Measurements from ENCODE around the gene NRG3.

NRG3 gene

DNA sequence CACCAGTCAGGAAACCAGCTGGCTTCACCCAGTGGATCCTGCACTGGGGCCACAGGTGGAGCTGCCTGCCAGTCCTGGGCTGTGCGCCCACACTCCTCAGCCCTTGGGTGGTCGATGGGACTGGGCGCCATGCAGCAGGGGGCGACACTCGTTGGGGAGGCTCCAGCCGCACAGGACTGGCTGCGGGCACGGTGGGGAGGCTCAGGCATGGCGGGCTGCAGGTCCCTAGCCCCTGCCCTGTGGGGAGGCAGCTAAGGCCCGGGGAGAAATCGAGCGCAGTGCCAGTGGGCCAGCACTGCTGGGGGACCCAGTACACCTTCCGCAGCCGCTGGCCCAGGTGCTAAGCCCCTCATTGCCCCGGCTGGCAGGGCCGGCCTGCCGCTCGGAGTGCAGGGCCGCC lies 12.4 kb upstream of the NRG3 start:
- H2AK5ac ChIP-seq (ENCODE audit: low read length) = no peak overlapping the region

DNA sequence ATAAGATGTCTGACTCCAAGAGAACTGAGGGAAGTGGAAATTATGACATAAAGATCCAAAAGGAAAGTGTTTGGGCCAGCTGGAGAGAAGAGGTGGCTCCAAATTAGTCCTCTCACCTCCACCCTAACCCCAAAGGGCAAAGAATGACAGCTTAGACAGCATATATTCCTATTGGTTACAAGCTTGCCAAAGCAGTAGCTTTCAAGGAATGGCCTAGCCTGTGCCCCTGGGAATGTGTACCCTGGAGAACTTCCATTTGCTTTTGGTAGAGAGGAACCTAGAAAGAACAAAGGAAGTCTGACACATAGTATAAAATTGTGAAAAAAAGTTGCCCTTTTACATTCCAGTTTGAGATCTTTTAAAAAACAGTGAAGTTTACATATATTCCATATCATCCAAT lies 11.2 kb upstream of the NRG3 start:
- H2BK12ac ChIP-seq (ENCODE audit: low read length) = no peak overlapping the region
- no peak overlapping the region for H3K4me2 ChIP-seq (ENCODE audit: low read length)
- no peak overlapping the region for H2AK5ac ChIP-seq (ENCODE audit: low read length)
- H3K79me1 ChIP-seq (ENCODE audit: low read length) = no peaks in the 10 kb centered on the region
- no peak overlapping the region for H3K9ac ChIP-seq (ENCODE audit: low read length)
- H4K8ac ChIP-seq (ENCODE audit: low read depth, low read length) = no peak overlapping the region
- no peak overlapping the region for H3K4ac ChIP-seq (ENCODE audit: low read depth, low read length)
- no peak overlapping the region for H2BK5ac ChIP-seq (ENCODE audit: low read depth, low read length, poor library complexity)
- peaks cover 2% of the 10 kb centered on the region in 2 experiments for H3K4me1 ChIP-seq (ENCODE audit: control insufficient read depth in 1 of 2, insufficient read depth in 2 of 2, low read length in 2 of 2)
- H3K14ac ChIP-seq (ENCODE audit: low read length) = no peak overlapping the region
- H3K18ac ChIP-seq (ENCODE audit: low read length) = no peak overlapping the region
- no peaks in the 10 kb centered on the region for H3K79me2 ChIP-seq (ENCODE audit: control insufficient read depth, insufficient read depth, low read length, poor library complexity)
- no peak overlapping the region for H4K12ac ChIP-seq (ENCODE audit: low read depth, low read length)
- no peak overlapping the region for H2AFZ ChIP-seq (ENCODE audit: insufficient read depth, low read length, poor library complexity)
- no peak overlapping the region for H3K23ac ChIP-seq (ENCODE audit: low read length)
- H3K27ac ChIP-seq (ENCODE audit: low read depth, low read length) = no peak overlapping the region
- H3K27me3 ChIP-seq (ENCODE audit: insufficient read depth, low read length) = no peaks in the 10 kb centered on the region
- no peaks in the 10 kb centered on the region for H3K36me3 ChIP-seq (ENCODE audit: control insufficient read depth in 1 of 2, insufficient read depth in 2 of 2, low read length in 2 of 2)
- no peak for DNase-seq
- no peak overlapping the region for H4K91ac ChIP-seq (ENCODE audit: low read depth, low read length)
- peaks cover 2% of the 10 kb centered on the region for H3K9me3 ChIP-seq (ENCODE audit: insufficient read depth, low read depth, low read length)
- H2BK120ac ChIP-seq (ENCODE audit: insufficient read depth, low read length, poor library complexity) = no peak overlapping the region
- H3K4me3 ChIP-seq (ENCODE audit: low read depth, low read length) = no peak overlapping the region

More for the DNA sequence above, 12.4 kb upstream of the NRG3 start:
- no peak overlapping the region for H3K18ac ChIP-seq (ENCODE audit: low read length)
- H2BK5ac ChIP-seq (ENCODE audit: low read depth, low read length, poor library complexity) = no peak overlapping the region
- H3K27me3 ChIP-seq (ENCODE audit: insufficient read depth, low read length) = no peaks in the 10 kb centered on the region
- no peak overlapping the region for H3K4me3 ChIP-seq (ENCODE audit: low read depth, low read length)
- H3K4me2 ChIP-seq (ENCODE audit: low read length) = no peak overlapping the region
- WGBS (ENCODE audit: extremely low coverage, insufficient coverage, insufficient read length) = no CpG with 5 or more reads among the region's 19 CpGs
- H2BK120ac ChIP-seq (ENCODE audit: insufficient read depth, low read length, poor library complexity) = no peak overlapping the region
- H4K91ac ChIP-seq (ENCODE audit: low read depth, low read length) = no peak overlapping the region
- H3K36me3 ChIP-seq (ENCODE audit: control insufficient read depth in 1 of 2, insufficient read depth in 2 of 2, low read length in 2 of 2) = no peaks in the 10 kb centered on the region
- no peak overlapping the region for H4K12ac ChIP-seq (ENCODE audit: low read depth, low read length)
- no peak overlapping the region for H3K27ac ChIP-seq (ENCODE audit: low read depth, low read length)
- peaks cover 2% of the 10 kb centered on the region in 2 experiments for H3K4me1 ChIP-seq (ENCODE audit: control insufficient read depth in 1 of 2, insufficient read depth in 2 of 2, low read length in 2 of 2)
- H3K79me1 ChIP-seq (ENCODE audit: low read length) = no peaks in the 10 kb centered on the region
- H3K14ac ChIP-seq (ENCODE audit: low read length) = no peak overlapping the region
- DNase-seq = no peak
- no peak overlapping the region for H2BK12ac ChIP-seq (ENCODE audit: low read length)
- H3K23ac ChIP-seq (ENCODE audit: low read length) = no peak overlapping the region
- no peak overlapping the region for H3K9ac ChIP-seq (ENCODE audit: low read length)
- no peak overlapping the region for H4K8ac ChIP-seq (ENCODE audit: low read depth, low read length)
- no peak overlapping the region for H2AFZ ChIP-seq (ENCODE audit: insufficient read depth, low read length, poor library complexity)
- H3K4ac ChIP-seq (ENCODE audit: low read depth, low read length) = no peak overlapping the region
- peaks cover 2% of the 10 kb centered on the region for H3K9me3 ChIP-seq (ENCODE audit: insufficient read depth, low read depth, low read length)
- H3K79me2 ChIP-seq (ENCODE audit: control insufficient read depth, insufficient read depth, low read length, poor library complexity) = no peaks in the 10 kb centered on the region

DNA sequence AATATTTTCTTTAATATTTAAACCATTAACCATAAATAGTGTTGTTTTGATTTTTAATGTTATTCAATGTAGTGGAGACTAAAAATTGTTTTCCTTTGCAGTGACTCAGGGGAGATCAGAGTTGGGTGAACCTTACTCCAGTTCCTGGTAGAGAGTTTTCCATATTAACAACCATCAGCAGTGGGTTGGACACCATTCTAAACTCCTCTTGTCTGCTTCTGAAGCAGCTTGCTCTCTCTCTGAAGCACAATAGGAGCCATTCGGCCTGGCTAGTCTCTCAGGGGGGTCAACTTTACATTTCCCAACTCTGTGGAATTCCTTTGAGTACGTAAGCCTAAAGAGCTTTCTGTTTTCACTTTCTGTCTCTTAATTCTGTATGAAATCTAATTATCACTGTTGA lies 9.4 kb upstream of the NRG3 start:
- no peak overlapping the region for H4K8ac ChIP-seq (ENCODE audit: low read depth, low read length)
- no peaks in the 10 kb centered on the region for H3K79me2 ChIP-seq (ENCODE audit: control insufficient read depth, insufficient read depth, low read length, poor library complexity)
- H3K79me1 ChIP-seq (ENCODE audit: low read length) = no peaks in the 10 kb centered on the region
- H3K23ac ChIP-seq (ENCODE audit: low read length) = no peak overlapping the region
- H2BK5ac ChIP-seq (ENCODE audit: low read depth, low read length, poor library complexity) = no peak overlapping the region
- no CpG with 5 or more reads among the region's 2 CpGs for WGBS (ENCODE audit: extremely low coverage, insufficient coverage, insufficient read length)
- DNase-seq = no peak
- H2AFZ ChIP-seq (ENCODE audit: insufficient read depth, low read length, poor library complexity) = no peak overlapping the region
- no peak overlapping the region for H2BK120ac ChIP-seq (ENCODE audit: insufficient read depth, low read length, poor library complexity)
- no peak overlapping the region for H4K91ac ChIP-seq (ENCODE audit: low read depth, low read length)
- H4K12ac ChIP-seq (ENCODE audit: low read depth, low read length) = no peak overlapping the region
- no peak overlapping the region for H3K4me2 ChIP-seq (ENCODE audit: low read length)
- H3K36me3 ChIP-seq (ENCODE audit: control insufficient read depth in 1 of 2, insufficient read depth in 2 of 2, low read length in 2 of 2) = no peaks in the 10 kb centered on the region
- H3K4me1 ChIP-seq (ENCODE audit: control insufficient read depth in 1 of 2, insufficient read depth in 2 of 2, low read length in 2 of 2) = peaks cover 2% of the 10 kb centered on the region in 2 experiments
- H3K18ac ChIP-seq (ENCODE audit: low read length) = no peak overlapping the region
- H3K9me3 ChIP-seq (ENCODE audit: insufficient read depth, low read depth, low read length) = peaks cover 2% of the 10 kb centered on the region
- H3K4ac ChIP-seq (ENCODE audit: low read depth, low read length) = no peak overlapping the region
- no peak overlapping the region for H3K27ac ChIP-seq (ENCODE audit: low read depth, low read length)
- no peak overlapping the region for H2AK5ac ChIP-seq (ENCODE audit: low read length)
- no peak overlapping the region for H2BK12ac ChIP-seq (ENCODE audit: low read length)
- H3K4me3 ChIP-seq (ENCODE audit: low read depth, low read length) = no peak overlapping the region
- H3K9ac ChIP-seq (ENCODE audit: low read length) = no peak overlapping the region
- no peaks in the 10 kb centered on the region for H3K27me3 ChIP-seq (ENCODE audit: insufficient read depth, low read length)
- no peak overlapping the region for H3K14ac ChIP-seq (ENCODE audit: low read length)

DNA sequence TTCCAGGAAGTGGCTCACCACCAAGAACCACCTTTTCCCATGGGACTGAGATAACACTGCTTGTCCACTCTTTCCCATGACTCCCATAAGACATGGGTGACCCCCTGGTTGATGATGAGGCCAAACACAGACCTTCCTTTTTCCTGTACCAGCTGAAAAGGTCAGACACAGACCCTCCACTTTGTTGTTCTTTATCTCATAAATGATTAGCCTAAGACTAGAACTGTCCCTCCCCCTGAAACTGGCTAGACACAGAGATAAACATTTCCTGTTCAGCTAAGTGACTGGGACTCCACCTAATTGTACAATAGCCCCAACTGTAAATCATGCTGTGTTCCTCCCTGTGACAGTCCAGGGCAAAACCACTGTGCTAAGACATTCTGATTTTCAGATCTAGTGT lies 8.2 kb upstream of the NRG3 start:
- H3K27ac ChIP-seq (ENCODE audit: low read depth, low read length) = no peak overlapping the region
- H4K8ac ChIP-seq (ENCODE audit: low read depth, low read length) = no peak overlapping the region
- peaks cover 2% of the 10 kb centered on the region for H3K9me3 ChIP-seq (ENCODE audit: insufficient read depth, low read depth, low read length)
- H3K79me2 ChIP-seq (ENCODE audit: control insufficient read depth, insufficient read depth, low read length, poor library complexity) = no peaks in the 10 kb centered on the region
- H3K14ac ChIP-seq (ENCODE audit: low read length) = no peak overlapping the region
- no peak overlapping the region for H2BK12ac ChIP-seq (ENCODE audit: low read length)
- no peak overlapping the region for H2AK5ac ChIP-seq (ENCODE audit: low read length)
- H4K91ac ChIP-seq (ENCODE audit: low read depth, low read length) = no peak overlapping the region
- H3K4me2 ChIP-seq (ENCODE audit: low read length) = no peak overlapping the region
- no peak overlapping the region for H2BK120ac ChIP-seq (ENCODE audit: insufficient read depth, low read length, poor library complexity)
- no peak overlapping the region for H3K9ac ChIP-seq (ENCODE audit: low read length)
- no peak for DNase-seq
- no peaks in the 10 kb centered on the region for H3K79me1 ChIP-seq (ENCODE audit: low read length)
- H3K27me3 ChIP-seq (ENCODE audit: insufficient read depth, low read length) = no peaks in the 10 kb centered on the region
- no peak overlapping the region for H3K4me3 ChIP-seq (ENCODE audit: low read depth, low read length)
- no peaks in the 10 kb centered on the region for H3K36me3 ChIP-seq (ENCODE audit: control insufficient read depth in 1 of 2, insufficient read depth in 2 of 2, low read length in 2 of 2)
- H3K18ac ChIP-seq (ENCODE audit: low read length) = no peak overlapping the region
- H3K23ac ChIP-seq (ENCODE audit: low read length) = no peak overlapping the region
- H4K12ac ChIP-seq (ENCODE audit: low read depth, low read length) = no peak overlapping the region
- H2BK5ac ChIP-seq (ENCODE audit: low read depth, low read length, poor library complexity) = no peak overlapping the region
- no peak overlapping the region for H2AFZ ChIP-seq (ENCODE audit: insufficient read depth, low read length, poor library complexity)
- H3K4me1 ChIP-seq (ENCODE audit: control insufficient read depth in 1 of 2, insufficient read depth in 2 of 2, low read length in 2 of 2) = peaks cover 2% of the 10 kb centered on the region in 2 experiments
- no peak overlapping the region for H3K4ac ChIP-seq (ENCODE audit: low read depth, low read length)

DNA sequence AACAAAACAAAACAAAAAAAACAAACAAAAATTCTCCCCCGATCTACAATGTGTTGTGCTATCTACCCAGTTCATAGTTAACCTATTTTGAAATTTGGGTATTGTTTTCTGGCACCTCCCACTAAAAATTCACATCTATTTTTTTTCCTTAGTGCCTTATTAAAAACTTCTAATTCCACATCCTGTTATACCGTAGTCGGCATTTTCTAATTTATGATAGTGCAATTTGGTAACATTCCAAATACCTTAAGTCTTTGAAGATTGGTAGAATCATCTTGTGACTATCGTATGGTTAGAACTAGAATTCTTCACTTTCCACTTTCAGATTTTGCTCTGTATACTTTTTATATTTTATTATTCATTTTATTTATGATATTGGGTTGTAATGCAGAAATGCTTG lies 4.5 kb upstream of the NRG3 start:
- H2BK5ac ChIP-seq (ENCODE audit: low read depth, low read length, poor library complexity) = no peak overlapping the region
- no peak overlapping the region for H3K18ac ChIP-seq (ENCODE audit: low read length)
- H2AFZ ChIP-seq (ENCODE audit: insufficient read depth, low read length, poor library complexity) = no peak overlapping the region
- H4K8ac ChIP-seq (ENCODE audit: low read depth, low read length) = no peak overlapping the region
- 100% methylated on average over 1 of the region's 4 CpGs for WGBS (ENCODE audit: extremely low coverage, insufficient coverage, insufficient read length)
- H2AK5ac ChIP-seq (ENCODE audit: low read length) = no peak overlapping the region
- H3K27ac ChIP-seq (ENCODE audit: low read depth, low read length) = no peak overlapping the region
- no peaks in the 10 kb centered on the region for H3K79me2 ChIP-seq (ENCODE audit: control insufficient read depth, insufficient read depth, low read length, poor library complexity)
- no peak overlapping the region for H3K14ac ChIP-seq (ENCODE audit: low read length)
- H3K27me3 ChIP-seq (ENCODE audit: insufficient read depth, low read length) = peaks cover 20% of the 10 kb centered on the region
- no peak overlapping the region for H3K4me2 ChIP-seq (ENCODE audit: low read length)
- H3K4me1 ChIP-seq (ENCODE audit: control insufficient read depth in 1 of 2, insufficient read depth in 2 of 2, low read length in 2 of 2) = peaks cover 8% of the 10 kb centered on the region in 2 experiments
- H4K12ac ChIP-seq (ENCODE audit: low read depth, low read length) = no peak overlapping the region
- DNase-seq = no peak
- no peak overlapping the region for H4K91ac ChIP-seq (ENCODE audit: low read depth, low read length)
- no peak overlapping the region for H3K9ac ChIP-seq (ENCODE audit: low read length)
- H3K4me3 ChIP-seq (ENCODE audit: low read depth, low read length) = no peak overlapping the region
- no peaks in the 10 kb centered on the region for H3K36me3 ChIP-seq (ENCODE audit: control insufficient read depth in 1 of 2, insufficient read depth in 2 of 2, low read length in 2 of 2)
- no peak overlapping the region for H2BK12ac ChIP-seq (ENCODE audit: low read length)
- peaks cover 4% of the 10 kb centered on the region for H3K9me3 ChIP-seq (ENCODE audit: insufficient read depth, low read depth, low read length)
- no peak overlapping the region for H2BK120ac ChIP-seq (ENCODE audit: insufficient read depth, low read length, poor library complexity)
- H3K4ac ChIP-seq (ENCODE audit: low read depth, low read length) = no peak overlapping the region
- H3K79me1 ChIP-seq (ENCODE audit: low read length) = no peaks in the 10 kb centered on the region
- no peak overlapping the region for H3K23ac ChIP-seq (ENCODE audit: low read length)
